ENCODE results near the gene FIG4. TPM values are rescaled to one million over a fixed set of nuclear protein-coding genes. Genes with fewer than 3 reads are reported as not detected.
"Not testable (repeated sequence)": the region's sequence is repeated elsewhere in the genome, so short reads cannot be mapped to it uniquely, and the experiment has no call there.

FIG4 gene
- total RNA-seq, 6 donors from 2014 or later = 10.4 to 30.8 (median 27.5) TPM

DNA sequence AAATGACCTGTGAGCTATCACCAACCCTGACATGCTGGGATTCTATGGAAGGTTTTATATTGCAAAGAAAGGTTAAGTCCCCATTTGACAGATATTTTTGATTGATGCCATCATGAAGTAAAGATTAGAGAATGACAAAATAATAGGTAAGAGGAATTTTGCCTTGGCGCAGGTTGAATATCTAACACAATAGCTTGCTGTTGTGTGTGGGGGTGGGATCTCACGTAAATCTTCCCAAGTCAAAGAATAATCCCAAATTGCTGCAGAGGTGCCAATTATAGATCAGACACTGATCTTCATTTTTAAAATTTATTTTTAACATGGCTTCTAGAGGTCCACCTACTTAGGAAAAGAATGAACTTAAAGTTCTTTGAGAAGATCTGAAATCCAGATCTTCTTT lies 135.5 kb downstream of the FIG4 start:
- H3K27me3 ChIP-seq = no peaks in the 10 kb centered on the region
- ATAC-seq (ENCODE audit: low FRiP score in 2 of 2) (no peak), DNase-seq (no peak)
- H3K27ac ChIP-seq = no peak overlapping the region
- no peaks in the 10 kb centered on the region for H3K4me1 ChIP-seq
- no peak for TF ChIP-seq EP300 (IDR thresholded peaks at IDR 0.05)
- TF ChIP-seq, protein P1, sequence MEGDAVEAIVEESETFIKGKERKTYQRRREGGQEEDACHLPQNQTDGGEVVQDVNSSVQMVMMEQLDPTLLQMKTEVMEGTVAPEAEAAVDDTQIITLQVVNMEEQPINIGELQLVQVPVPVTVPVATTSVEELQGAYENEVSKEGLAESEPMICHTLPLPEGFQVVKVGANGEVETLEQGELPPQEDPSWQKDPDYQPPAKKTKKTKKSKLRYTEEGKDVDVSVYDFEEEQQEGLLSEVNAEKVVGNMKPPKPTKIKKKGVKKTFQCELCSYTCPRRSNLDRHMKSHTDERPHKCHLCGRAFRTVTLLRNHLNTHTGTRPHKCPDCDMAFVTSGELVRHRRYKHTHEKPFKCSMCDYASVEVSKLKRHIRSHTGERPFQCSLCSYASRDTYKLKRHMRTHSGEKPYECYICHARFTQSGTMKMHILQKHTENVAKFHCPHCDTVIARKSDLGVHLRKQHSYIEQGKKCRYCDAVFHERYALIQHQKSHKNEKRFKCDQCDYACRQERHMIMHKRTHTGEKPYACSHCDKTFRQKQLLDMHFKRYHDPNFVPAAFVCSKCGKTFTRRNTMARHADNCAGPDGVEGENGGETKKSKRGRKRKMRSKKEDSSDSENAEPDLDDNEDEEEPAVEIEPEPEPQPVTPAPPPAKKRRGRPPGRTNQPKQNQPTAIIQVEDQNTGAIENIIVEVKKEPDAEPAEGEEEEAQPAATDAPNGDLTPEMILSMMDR (IDR thresholded peaks at IDR 0.05) = no peak
- WGBS, 2 donors = 98 to 100% methylated on average over 2 of the region's 2 CpGs
- H3K36me3 ChIP-seq = peaks cover 0 to 27% (median 2%) of the 10 kb centered on the region in 4 donors
- no peak overlapping the region for H3K4me3 ChIP-seq
- peaks cover 0 to 5% (median 0%) of the 10 kb centered on the region in 4 donors for H3K9me3 ChIP-seq

DNA sequence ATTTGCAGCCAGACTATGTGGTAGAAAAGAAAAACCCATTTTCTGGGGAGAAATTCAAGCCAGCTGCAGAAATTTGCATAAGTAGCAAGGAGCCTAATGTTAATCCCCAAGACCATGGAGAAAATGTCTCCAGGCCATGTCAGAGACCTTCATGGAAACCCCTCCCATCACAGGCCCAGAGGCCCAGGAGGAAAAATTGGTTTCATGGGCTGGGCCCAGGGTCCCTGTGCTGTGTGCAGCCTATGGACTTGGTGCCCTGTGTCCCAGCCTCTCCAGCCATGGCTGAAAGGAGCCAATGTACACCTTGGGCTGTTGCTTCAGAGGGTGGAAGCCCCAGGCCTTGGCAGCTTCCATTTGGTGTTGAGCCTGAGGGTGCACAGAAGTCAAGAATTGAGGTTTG lies 140.3 kb downstream of the FIG4 start:
- not testable (repeated sequence) for H3K4me1 ChIP-seq; H3K27ac ChIP-seq; H3K4me3 ChIP-seq; DNase-seq; H3K9me3 ChIP-seq; ATAC-seq (ENCODE audit: low FRiP score in 2 of 2); H3K36me3 ChIP-seq; H3K27me3 ChIP-seq

DNA sequence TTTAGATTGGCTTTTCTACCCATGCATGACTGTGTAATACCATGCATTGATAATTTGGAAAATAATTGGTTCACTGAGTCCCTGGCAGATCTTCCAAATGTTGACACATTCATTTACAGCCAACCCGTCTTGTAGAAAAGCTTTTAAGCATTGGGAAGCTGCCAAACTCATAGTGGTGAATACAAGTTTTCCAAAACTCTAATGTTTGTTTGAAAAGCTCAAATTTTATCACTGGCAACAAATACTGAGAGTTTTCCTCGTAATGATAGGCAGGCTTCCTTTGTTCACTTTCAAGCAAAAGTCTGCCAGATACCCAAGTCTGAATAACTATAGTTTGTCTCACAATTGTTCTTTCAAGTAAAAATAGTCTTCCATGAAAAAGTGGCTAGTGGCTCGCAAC lies 143.0 kb downstream of the FIG4 start:
- peaks cover 0 to 5% (median 0%) of the 10 kb centered on the region in 4 donors for H3K9me3 ChIP-seq
- TF ChIP-seq POLR2A (IDR thresholded peaks at IDR 0.05) (no peak), EP300 (IDR thresholded peaks at IDR 0.05) (no peak), POLR2AphosphoS5 (IDR thresholded peaks at IDR 0.05) (no peak)
- TF ChIP-seq, protein P1 (IDR thresholded peaks at IDR 0.05) = no peak
- DNase-seq (no peak), ATAC-seq (ENCODE audit: low FRiP score in 2 of 2) (no peak)
- H3K4me1 ChIP-seq = no peaks in the 10 kb centered on the region
- H3K36me3 ChIP-seq = no peaks in the 10 kb centered on the region
- H3K27ac ChIP-seq = no peak overlapping the region
- H3K4me3 ChIP-seq = no peak overlapping the region
- H3K27me3 ChIP-seq = no peaks in the 10 kb centered on the region
- WGBS, 2 donors = 32 to 64% methylated on average over 3 of the region's 3 CpGs

DNA sequence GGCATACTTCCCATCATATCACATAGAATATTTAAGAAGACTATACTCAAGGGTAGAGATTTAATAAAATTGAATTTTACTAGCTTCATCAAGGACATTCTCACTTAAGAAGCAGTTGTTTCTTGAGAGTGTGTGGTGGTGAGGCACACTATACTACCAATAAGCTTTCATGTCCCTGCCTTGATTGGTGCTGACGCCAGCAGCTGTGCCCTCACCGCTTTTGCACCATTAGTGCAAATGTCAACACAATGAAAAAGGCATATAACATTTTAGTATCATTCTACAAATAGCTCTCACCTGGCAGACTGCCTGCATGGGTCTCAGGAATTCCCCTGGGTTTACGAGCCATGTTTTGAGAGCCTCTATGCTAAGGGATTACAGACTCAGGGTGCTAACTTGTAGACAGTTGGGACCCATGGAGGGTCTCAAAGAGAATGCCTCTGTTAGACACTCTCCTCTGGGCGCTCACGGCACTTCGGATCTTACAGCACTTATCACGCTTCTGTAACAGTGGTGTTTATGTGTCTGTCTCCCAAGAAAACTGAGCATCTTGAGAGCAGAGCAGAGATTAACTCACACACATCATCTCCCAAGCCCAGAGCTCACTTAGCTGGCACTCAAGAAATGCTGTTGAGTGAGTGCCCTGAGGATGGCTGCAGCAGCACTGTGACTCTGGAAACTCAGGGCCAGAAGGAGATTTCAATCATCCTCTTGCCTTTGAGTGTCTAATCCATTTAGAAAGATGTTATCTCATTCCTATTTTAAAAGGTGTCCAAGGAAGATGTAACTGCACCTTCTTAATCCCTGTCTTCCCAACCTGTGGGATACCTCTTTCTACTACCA lies 143.7 kb downstream of the FIG4 start:
- DNase-seq (no peak), ATAC-seq (ENCODE audit: low FRiP score in 2 of 2) (no peak)
- 71 to 75% methylated on average over 7 of the region's 7 CpGs for WGBS, 2 donors
- H3K27me3 ChIP-seq = no peaks in the 10 kb centered on the region
- H3K4me1 ChIP-seq = no peaks in the 10 kb centered on the region
- TF ChIP-seq POLR2AphosphoS5 (IDR thresholded peaks at IDR 0.05) (no peak), EP300 (IDR thresholded peaks at IDR 0.05) (no peak), POLR2A (IDR thresholded peaks at IDR 0.05) (no peak)
- TF ChIP-seq, protein P1 (IDR thresholded peaks at IDR 0.05) = no peak
- peaks cover 0 to 2% (median 0%) of the 10 kb centered on the region in 4 donors for H3K9me3 ChIP-seq
- H3K4me3 ChIP-seq = no peak overlapping the region
- no peaks in the 10 kb centered on the region for H3K36me3 ChIP-seq
- no peak overlapping the region for H3K27ac ChIP-seq

DNA sequence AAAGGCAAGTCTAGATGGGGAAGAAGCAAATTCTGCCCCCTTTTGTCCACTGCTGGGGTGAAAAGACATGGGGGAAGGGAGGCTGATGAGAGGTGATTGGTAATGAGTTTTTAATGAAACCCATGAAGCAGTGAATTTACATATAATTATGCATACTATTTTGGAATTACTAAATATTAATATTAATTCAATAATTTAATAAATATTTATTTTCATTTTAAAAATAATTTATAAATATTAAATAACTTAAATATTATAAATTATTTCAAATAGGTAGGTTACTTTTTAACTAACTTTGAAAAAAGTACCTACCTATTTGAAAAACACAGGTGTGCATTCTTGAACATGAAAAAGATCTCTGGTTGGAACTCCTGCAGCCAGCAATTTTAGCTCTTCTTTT lies 148.9 kb downstream of the FIG4 start:
- ATAC-seq (ENCODE audit: low FRiP score in 2 of 2) = no peak
- Histone ChIP-seq H3K36me3 (no peaks in the 10 kb centered on the region), H3K9me3 (no peaks in the 10 kb centered on the region), H3K27me3 (no peaks in the 10 kb centered on the region), H3K27ac (no peak overlapping the region), H3K4me3 (no peak overlapping the region), H3K4me1 (no peaks in the 10 kb centered on the region)
- no peak for TF ChIP-seq POLR2AphosphoS5 (IDR thresholded peaks at IDR 0.05)
- no peak for TF ChIP-seq POLR2A (IDR thresholded peaks at IDR 0.05)
- no peak for TF ChIP-seq EP300 (IDR thresholded peaks at IDR 0.05)
- TF ChIP-seq, protein P1 (IDR thresholded peaks at IDR 0.05) = no peak
- DNase-seq = no peak
